IPS-15b (cell line): ENCODE data around the gene KDM4C.

Experiments
- H3K27me3 ChIP-seq: one replicate; pipeline ENCODE4 v1.6.1; 2013; ENCODE audit warnings: low read length; ENCODE audit not compliant: control insufficient read depth, insufficient read depth
- H3K36me3 ChIP-seq: one replicate; pipeline ENCODE4 v1.6.1; 2013; ENCODE audit warnings: low read length; ENCODE audit not compliant: control insufficient read depth, insufficient read depth
- H3K4me1 ChIP-seq: one replicate; pipeline ENCODE4 v1.6.1; 2013; ENCODE audit warnings: mild to moderate bottlenecking, low read length; ENCODE audit not compliant: control insufficient read depth, insufficient read depth
- H3K4me3 ChIP-seq: one replicate; pipeline ENCODE4 v1.5.1; 2013; ENCODE audit warnings: low read depth, low read length
- H3K9ac ChIP-seq: one replicate; pipeline ENCODE4 v1.6.1; 2013; ENCODE audit warnings: low read depth, mild to moderate bottlenecking, low read length
- H3K9me3 ChIP-seq: one replicate; pipeline ENCODE4 v1.6.1; 2013; ENCODE audit warnings: mild to moderate bottlenecking, low read length; ENCODE audit not compliant: control insufficient read depth, insufficient read depth

KDM4C gene

GRCh38 chr9:6876195-6876894 is 118.6 kb downstream of the KDM4C start:
- Histone ChIP-seq H3K4me1 (no peaks in the 10 kb centered on the region), H3K9ac (no peak overlapping the region), H3K36me3 (no peaks in the 10 kb centered on the region), H3K4me3 (no peak overlapping the region), H3K9me3 (no peaks in the 10 kb centered on the region), H3K27me3 (no peaks in the 10 kb centered on the region)

GRCh38 chr9:6877671-6878161 is 119.9 kb downstream of the KDM4C start:
- no peaks in the 10 kb centered on the region for H3K9me3 ChIP-seq
- H3K4me3 ChIP-seq, result no peak overlapping the region
- H3K9ac ChIP-seq, result no peak overlapping the region
- no peaks in the 10 kb centered on the region for H3K4me1 ChIP-seq
- no peaks in the 10 kb centered on the region for H3K27me3 ChIP-seq
- H3K36me3 ChIP-seq, result no peaks in the 10 kb centered on the region

GRCh38 chr9:6880626-6881025 is 122.9 kb downstream of the KDM4C start:
- Histone ChIP-seq H3K9me3 (no peaks in the 10 kb centered on the region), H3K27me3 (no peaks in the 10 kb centered on the region), H3K36me3 (no peaks in the 10 kb centered on the region), H3K4me3 (no peak overlapping the region), H3K9ac (no peak overlapping the region), H3K4me1 (no peaks in the 10 kb centered on the region)

- no peaks in the 10 kb centered on the region for H3K36me3 ChIP-seq
- H3K27me3 ChIP-seq, result no peaks in the 10 kb centered on the region
- no peak overlapping the region for H3K4me3 ChIP-seq
- no peak overlapping the region for H3K9ac ChIP-seq
- H3K9me3 ChIP-seq, result no peaks in the 10 kb centered on the region
- H3K4me1 ChIP-seq, result no peaks in the 10 kb centered on the region
Observed at GRCh38 chr9:6884101-6884500, 126.3 kb downstream of the KDM4C start.

GRCh38 chr9:6884990-6885389 is 127.2 kb downstream of the KDM4C start:
- Histone ChIP-seq H3K9me3 (no peaks in the 10 kb centered on the region), H3K4me3 (no peak overlapping the region), H3K27me3 (no peaks in the 10 kb centered on the region), H3K9ac (no peak overlapping the region), H3K36me3 (no peaks in the 10 kb centered on the region), H3K4me1 (no peaks in the 10 kb centered on the region)

GRCh38 chr9:6887051-6887450 is 129.3 kb downstream of the KDM4C start:
- H3K9me3 ChIP-seq, result no peaks in the 10 kb centered on the region
- H3K27me3 ChIP-seq, result no peaks in the 10 kb centered on the region
- H3K9ac ChIP-seq, result no peak overlapping the region
- H3K4me1 ChIP-seq, result no peaks in the 10 kb centered on the region
- H3K4me3 ChIP-seq, result no peak overlapping the region
- H3K36me3 ChIP-seq, result no peaks in the 10 kb centered on the region

GRCh38 chr9:6889868-6890267 is 132.1 kb downstream of the KDM4C start:
- Histone ChIP-seq H3K4me3 (no peak overlapping the region), H3K27me3 (no peaks in the 10 kb centered on the region), H3K9ac (no peak overlapping the region), H3K9me3 (no peaks in the 10 kb centered on the region), H3K36me3 (no peaks in the 10 kb centered on the region), H3K4me1 (no peaks in the 10 kb centered on the region)

GRCh38 chr9:6893350-6894131 is 135.8 kb downstream of the KDM4C start:
- Histone ChIP-seq H3K27me3 (no peaks in the 10 kb centered on the region), H3K9me3 (no peaks in the 10 kb centered on the region)

GRCh38 chr9:6894135-6894534 is 136.4 kb downstream of the KDM4C start:
- H3K4me1 ChIP-seq, result no peaks in the 10 kb centered on the region
- no peaks in the 10 kb centered on the region for H3K9me3 ChIP-seq
- no peak overlapping the region for H3K9ac ChIP-seq
- H3K36me3 ChIP-seq, result no peaks in the 10 kb centered on the region
- no peak overlapping the region for H3K4me3 ChIP-seq
- no peaks in the 10 kb centered on the region for H3K27me3 ChIP-seq

More at GRCh38 chr9:6893350-6894131, 135.8 kb downstream of the KDM4C start:
- H3K4me1 ChIP-seq, result no peaks in the 10 kb centered on the region
- no peak overlapping the region for H3K4me3 ChIP-seq
- H3K36me3 ChIP-seq, result no peaks in the 10 kb centered on the region
- no peak overlapping the region for H3K9ac ChIP-seq

- Histone ChIP-seq H3K27me3 (no peaks in the 10 kb centered on the region), H3K36me3 (no peaks in the 10 kb centered on the region), H3K4me1 (no peaks in the 10 kb centered on the region), H3K9ac (no peak overlapping the region), H3K9me3 (no peaks in the 10 kb centered on the region), H3K4me3 (no peak overlapping the region)
Observed at GRCh38 chr9:6895754-6896153, 138.0 kb downstream of the KDM4C start.

GRCh38 chr9:6896562-6896961 is 138.8 kb downstream of the KDM4C start:
- Histone ChIP-seq H3K9ac (no peak overlapping the region), H3K36me3 (no peaks in the 10 kb centered on the region), H3K27me3 (no peaks in the 10 kb centered on the region), H3K4me1 (no peaks in the 10 kb centered on the region), H3K9me3 (no peaks in the 10 kb centered on the region), H3K4me3 (no peak overlapping the region)
